Stimulated activated CD8-positive, alpha-beta memory T cell treated with anti-CD3 and anti-CD28 coated beads, Interleukin-7, amount 100 ng/mL, for 4 hours (primary cell): ENCODE measurements around the gene TUBB1.
"Not testable (repeated sequence)": the region's sequence is repeated elsewhere in the genome, so short reads cannot be mapped to it uniquely, and the experiment has no call there.

Experiments used
- DNase-seq, 2 donors: peaks; one replicate each; pipeline ENCODE4 v3.0.0-alpha.2; 2020; ENCODE audit warnings: low read depth in 2 of 2

TUBB1 gene

DNA sequence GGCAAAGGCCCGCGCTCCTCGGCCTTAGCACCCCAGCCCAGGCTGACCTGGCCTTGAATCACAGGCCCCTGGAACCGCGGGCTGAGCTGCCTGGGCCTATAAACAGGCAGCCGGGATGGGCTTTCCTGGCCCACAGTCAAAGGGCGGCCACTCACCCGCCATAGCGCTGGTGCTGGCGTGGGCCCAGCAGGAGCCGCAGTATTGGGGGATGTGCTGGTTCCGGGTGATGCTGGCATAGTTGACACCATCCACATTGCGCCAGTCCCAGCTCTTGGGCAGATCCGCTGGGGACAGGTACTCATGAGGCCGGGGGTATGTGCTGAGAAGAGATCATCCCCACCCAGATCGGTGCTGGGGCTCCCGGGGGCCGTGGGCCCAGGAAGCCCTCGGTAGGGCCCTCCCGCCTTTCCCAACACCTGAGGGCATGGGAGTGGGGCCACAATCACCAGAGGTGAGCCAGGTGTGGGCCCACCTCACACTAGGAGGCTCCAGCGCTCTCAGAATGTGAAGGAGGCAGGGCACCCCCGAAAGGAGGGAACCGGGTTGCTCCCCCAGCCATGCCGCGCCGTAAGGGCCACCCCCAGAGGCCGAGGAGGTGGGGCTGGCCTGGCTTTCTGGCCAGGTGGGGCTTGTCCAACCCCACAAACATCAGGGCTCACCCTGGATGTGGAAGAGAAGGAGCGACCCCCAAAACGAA lies 12.9 kb upstream of the TUBB1 start:
- no peak for DNase-seq

DNA sequence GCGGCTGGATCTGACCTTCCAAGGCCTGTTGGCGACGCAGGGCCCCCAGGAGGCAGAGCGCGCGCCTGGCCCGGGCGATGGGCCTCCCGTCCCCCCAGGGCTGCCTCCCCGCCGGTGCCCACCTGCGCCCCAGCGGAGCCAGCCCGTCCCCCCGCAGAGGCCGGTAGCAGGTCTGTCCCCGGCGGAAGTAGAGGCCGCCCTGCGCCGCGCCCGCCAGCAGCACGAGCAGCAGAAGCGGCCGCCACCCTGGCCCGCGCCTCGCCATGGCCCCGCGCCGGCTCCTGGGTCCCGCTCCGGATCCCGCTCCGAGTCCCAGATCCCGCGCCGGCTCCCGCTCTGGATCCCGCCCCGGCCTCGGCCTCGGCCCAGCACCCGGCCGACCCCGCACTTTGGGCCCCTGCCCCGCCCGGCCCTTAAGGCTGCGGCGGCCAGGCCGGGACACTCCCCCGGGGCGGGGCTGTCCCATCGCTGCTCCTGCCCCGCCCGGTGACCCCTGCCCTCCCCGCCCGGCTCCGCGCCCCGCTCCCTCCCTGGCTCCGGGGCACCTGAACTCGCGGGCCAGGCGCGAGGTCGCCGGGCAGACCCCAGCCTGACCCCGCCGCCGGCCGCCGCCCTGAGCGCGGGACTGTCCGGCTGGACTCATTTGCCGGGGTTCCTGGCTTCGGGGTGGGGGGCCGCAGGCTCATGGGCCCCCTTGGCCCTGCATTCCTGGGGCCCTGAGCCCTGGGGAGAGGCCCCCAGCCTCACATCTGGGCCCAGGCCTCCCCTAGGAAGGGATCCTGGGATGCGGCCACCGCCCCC lies 12.2 kb upstream of the TUBB1 start, which contains the start of gene CTSZ:
Gene CTSZ (minus strand): TSS at position 391 of the 801 bp plus-strand sequence. CDS start 126 bp downstream, at position 265.
- DNase-seq: no peak

DNA sequence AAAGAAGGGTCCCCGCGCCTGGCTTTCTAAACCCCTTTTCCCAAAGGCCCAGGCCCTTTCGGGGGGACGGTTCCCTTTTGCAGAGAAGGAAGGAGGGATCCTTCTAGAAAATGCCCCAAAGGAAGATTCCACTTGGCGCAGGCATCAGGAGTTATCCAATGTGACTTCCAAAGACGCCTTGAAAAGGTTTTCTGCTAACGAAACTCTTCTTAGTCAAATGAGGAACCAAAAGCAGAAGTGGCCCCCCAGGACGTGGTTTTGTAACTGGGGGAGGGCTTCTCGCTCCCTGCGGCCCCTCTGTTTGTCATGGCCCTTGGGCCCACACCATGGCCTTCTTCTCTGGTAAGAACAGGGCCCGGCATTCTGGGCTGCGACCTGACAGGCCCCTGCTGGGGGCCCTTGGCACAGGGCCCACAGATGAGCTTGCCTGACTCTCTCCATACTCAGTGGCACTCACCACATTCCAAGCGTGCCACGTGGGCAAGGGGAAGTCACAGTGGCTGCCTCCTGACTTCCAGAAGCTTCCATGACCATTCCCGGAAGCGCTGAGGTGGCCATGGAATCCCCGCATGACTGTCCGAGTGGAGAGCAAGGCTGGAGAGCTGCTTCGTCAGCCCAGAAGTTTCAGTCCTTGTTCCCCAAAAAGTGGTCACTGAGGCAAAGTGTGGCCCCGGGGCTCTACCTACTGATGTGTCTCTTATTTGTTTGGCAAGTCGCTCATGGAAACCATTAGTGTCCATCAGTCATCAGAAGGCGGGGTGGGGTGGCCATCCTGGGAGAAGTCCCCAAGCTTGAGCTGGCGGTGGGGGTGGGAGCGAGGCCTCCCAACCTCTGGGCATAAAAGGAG lies 11.3 kb upstream of the TUBB1 start:
- no peak for DNase-seq

DNA sequence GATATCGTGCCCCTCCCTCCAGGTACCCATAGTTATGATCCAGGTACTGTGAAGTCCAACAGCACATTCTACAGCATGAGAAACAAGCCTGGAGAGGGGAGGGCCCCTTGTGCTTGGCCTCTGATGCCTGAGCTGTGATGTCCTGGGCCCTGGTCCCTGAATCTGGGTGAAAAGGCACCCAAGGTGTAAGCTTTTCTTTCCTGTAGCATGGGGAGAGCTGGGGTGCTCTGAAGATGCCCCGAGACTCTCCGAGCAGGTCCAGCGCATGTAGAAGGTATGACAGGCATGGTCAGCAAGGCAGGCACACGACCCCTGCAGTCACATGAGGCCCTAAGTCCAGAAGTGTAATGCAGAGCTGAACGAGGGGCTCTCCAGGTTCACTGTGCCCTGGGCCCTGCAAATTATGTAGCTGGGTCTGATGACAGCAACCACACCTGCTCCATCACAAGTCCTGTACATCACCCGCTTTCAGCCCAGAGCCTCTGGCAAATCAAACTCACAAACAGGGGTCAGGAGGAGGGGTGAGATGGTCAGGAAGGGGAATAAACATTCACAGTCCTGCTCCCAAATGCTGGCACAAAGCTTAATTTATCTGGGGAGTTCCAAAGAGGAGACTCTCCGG lies 10.4 kb upstream of the TUBB1 start:
- no peak for DNase-seq

DNA sequence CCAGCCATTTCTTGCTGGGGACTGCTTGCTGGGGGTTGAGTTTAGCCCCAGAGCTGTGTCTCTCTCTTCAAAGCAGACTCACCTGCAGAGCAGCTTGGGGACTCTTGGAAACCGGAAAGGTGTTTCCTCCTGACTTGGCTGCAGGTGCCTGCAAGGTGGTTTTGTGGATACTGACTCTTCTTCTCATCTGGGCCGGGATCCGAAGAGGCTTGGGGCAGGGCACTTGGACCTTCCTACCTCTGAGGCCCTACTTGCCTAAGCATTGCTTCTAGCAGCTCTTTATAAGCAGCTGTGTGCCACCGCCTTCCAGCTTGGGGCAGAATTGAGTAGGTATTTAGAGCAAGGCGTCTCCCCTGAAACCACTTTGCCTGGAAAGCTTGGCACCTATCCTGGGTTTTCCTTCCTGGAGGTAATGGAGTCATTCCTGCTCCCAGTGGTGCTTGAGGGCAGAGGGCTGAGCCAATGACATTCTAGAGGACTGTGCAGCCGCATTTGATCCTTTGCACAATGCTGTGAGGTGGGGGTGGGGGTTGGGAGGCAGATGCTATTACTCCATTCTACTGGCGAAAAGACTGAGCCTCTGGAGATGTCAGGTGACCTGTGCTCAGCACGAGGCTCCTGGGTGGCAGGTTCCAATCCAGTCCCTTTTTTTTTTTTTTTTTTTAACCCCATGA lies 8.8 kb upstream of the TUBB1 start:
- DNase-seq: no peak

DNA sequence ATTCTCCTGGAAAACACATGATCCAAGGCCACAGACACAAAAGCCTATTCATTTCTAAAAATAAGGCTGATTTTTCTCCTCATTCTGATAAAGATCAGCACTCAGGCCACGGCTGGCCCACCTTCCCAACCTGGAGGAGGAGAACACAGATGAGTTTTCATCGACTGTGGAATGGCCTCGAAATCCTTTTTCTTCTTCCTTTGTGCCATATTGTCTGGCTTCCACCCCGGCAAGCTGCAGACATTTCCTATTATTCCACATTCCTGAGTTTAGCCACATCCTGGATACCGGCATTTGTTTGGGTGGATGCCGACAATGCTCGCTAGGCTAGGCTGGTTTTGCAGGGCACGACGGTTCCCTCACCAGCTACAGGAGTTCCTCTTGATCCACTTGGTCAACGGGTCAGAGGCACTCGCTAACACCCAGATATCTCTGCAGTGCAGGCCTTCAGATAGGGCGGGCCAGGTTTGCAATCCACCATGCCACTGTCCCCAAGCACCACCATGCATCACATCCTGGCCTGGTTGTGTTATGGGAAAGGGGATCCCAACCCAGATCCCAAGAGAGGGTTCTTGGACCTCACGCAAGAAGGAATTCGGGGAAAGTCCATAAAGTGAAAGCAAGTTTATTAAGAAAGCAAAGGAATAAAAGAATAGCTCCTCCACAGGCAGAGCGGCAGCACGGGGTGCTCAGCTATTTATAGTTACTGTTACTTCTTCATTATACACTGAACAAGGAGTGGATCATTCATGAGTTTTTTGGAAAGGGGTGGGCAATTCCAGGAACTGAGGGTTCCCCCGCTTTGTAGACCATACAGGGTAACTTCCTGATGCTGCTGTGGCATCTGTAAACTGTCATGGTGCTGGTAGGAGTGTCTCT lies 8.0 kb upstream of the TUBB1 start:
- peak in 1 of 2 donors; percentile 17 for DNase-seq

DNA sequence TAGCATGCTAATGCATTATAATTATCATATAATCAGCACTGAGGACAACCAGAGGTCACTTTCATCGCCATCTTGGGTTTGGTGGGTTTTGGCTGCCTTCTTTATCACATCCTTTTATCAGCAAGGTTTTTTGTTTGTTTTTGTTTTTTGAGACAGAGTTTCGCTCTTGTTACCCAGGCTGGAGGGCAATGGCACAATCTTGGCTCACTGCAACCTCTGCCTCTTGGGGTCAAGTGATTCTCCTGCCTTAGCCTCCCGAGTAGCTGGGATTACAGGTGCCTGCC lies 7.4 kb upstream of the TUBB1 start:
- not testable (repeated sequence) for DNase-seq

DNA sequence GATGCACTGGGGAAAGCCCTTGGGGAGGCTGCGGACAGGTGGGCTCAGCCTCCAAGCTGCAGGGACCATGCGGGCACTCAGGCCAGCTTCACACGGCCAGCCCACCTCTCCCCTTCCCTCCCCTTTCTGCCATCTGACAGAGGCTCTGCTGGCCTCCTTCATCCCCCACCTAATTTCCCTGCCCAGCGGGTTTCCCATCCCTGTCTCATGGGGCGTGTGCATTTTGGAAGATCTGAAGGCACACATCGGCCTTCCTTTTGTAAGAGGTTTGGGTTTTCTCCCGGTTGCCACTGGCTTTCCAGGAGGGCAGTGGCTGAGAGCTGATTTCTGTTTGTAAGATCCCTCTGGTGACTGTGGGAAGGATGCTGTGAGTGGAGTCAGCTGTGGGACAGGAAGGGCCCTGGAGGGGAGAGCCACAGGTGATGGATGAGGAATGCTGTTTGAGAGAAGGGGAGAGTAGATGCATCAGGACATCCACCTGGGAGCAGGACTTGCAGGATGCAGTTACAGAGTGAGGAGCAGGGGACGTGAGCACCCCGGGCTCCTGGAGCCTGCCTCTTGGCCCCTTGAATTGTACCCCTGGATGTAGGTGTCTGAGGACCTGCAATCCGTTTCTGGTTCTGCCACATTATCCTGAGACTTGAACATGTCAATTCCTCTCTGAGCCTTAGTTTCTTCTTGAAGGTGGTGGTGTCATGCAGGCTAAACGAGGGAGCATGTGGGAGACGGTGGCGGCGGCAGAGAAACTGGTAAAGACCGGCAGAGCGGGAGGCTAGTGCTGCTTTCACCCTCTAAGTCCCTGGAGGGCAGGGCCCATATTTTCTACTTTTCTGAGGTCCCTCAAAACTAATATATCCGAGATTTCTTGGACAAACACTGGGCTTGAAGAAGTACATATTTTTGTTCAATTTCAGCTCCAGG lies 5.9 kb upstream of the TUBB1 start:
- DNase-seq: no peak

DNA sequence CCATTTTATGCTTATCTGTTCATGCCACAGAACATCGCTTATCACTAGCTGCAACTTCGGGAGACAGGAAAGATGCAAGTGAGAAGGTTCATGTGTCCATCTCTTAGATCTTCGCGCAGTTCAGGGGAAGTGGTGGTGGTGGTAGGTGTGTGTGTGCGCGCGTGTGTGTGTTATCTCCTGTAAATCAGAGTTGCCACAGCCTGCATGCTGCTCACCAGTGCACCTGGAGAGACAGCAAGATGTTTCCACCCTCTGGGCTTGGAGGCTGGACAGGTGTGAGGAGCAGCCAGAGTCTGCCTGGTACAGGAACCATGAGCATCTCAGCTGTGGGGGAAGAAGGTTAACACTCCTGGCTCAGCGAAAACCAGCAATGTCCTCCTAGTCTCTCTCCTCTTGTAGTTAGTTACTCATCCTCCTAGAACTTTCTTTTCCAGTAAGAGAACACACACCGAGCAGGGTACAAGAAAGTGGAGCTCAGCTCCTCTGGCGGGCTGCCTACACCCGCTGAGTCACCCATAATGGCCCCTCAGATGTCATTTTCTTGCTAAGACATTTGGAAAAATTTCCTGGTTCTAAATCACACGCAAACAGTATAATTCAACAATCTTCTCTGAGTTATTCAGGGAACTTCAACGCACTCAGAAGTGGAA lies 5.1 kb upstream of the TUBB1 start:
- DNase-seq: no peak

DNA sequence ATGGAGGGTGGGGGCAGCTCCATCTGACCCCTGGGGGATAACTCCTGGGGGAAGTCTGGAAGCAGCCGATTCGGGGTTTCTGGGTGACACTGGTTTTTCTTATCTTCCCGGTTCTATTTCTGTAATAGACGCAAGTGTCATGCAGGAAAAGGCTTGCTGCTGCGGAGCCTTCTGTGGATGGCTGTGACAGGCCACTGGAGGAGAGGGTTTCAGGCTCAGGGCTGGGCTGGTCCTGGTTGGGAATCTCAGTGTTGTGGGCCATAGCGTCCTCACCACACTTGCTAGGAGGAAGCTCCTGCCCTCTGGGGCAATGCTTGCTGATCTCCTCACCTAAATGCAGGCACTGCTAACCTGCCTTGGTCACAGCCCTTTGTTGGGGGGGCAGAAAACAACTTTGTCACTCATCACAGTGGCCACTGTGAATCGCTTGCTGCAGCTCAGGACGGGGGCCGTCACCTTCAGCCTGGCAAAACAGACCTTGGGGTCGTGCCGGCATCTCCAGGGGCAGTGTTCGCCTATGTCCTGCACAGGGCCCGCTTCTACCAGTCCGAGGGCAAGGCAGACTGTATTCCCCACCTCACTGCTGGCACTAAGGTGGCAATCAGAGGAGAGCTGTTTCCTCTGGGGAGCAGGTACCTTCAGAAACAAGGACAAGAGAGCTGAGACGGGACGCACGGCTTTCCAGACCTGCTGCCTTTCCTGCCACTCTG lies 4.4 kb upstream of the TUBB1 start:
- DNase-seq: no peak

DNA sequence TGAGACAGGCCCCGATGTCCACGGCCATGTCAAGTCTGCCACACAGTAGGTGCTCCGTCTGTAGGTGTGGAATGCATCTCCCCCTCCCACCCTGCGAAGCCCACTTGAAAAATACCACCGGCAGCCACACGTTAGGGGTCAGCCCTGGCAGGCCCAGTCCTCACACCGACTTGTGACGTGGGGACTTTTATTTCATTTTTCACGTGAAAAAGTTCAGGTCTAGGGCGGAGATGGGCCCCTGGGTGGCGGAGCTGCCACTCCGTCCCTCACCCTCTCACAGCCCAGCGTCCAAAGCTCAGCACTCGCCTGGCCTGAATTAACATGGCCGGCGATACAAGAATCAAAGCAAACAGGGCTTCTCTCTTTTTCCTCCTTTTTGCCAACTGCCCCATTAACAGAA lies 3.8 kb upstream of the TUBB1 start:
- no peak for DNase-seq

DNA sequence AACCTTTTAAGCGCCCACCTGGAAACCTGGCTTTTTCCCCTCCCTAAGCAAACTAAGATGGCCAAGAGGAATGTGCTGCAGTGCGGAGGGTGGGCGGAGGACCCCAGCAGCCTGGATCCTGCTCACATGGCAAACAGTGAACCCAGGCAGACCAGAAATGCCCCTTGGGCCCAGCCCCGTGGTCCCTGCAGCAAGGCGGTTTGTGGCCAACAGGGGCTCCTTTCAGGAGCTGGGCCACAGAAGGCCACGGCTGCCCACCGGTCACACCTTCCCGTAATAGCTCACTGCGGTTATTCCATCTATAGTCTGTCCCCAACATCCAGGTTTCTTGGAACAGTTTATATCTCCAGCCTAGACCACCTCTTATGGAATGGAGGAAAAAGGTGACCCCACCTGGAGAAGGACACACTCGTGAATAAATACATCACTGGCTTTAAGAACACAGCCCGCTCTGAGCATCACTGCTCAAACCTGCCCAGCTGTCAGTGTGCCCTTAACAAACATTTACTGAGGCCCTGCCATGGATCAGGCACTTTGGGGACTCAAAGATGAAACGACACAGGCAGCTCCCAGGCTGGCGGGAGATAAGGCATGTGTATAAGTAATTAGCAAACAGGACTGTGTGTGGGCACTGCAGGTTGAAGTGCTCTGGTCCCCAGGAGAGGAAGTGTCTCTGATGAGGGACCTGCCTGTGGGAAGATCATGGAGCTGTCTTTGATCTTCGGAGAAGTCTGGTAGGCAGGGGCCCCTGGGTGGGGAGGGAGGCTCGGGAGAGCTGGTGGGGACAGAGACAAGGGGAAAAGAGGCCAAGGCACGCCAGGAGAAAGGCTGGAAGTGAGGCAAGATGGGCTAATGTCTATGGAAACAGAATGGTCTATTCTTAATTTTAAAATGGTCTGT lies 3.2 kb upstream of the TUBB1 start:
- no peak for DNase-seq

DNA sequence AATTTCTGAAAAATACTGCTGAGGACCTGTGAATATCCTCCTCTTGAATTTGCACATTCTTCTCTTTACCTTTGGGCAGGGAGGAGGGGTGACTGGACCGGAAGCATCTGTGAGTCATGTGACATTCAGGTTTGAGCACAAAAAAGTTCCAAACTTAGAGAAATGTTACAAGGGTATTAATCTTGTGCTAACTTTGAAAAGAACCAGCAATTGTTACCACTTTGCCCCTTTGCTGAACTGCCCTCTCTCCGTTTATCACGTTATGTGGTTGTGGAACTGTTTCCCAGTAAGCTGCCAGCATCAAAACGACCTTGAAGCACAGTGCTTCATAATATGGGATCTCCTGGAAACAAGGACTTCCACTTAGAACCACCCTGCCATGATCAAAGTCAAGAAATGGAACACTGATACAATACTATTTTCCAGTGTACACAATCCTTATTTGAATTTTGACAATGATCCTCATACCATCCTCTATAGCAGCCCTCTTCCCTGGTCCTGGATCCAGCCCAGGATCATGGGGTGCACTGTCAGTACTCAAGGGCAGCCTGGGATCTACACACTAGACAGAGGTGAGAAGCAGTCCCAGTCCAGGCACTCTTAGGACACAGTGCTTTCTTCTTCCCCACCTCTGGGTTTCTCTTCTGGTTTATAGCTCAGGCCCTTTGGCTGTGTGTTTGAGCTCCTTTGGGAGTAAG lies 2.3 kb upstream of the TUBB1 start:
- DNase-seq: no peak

DNA sequence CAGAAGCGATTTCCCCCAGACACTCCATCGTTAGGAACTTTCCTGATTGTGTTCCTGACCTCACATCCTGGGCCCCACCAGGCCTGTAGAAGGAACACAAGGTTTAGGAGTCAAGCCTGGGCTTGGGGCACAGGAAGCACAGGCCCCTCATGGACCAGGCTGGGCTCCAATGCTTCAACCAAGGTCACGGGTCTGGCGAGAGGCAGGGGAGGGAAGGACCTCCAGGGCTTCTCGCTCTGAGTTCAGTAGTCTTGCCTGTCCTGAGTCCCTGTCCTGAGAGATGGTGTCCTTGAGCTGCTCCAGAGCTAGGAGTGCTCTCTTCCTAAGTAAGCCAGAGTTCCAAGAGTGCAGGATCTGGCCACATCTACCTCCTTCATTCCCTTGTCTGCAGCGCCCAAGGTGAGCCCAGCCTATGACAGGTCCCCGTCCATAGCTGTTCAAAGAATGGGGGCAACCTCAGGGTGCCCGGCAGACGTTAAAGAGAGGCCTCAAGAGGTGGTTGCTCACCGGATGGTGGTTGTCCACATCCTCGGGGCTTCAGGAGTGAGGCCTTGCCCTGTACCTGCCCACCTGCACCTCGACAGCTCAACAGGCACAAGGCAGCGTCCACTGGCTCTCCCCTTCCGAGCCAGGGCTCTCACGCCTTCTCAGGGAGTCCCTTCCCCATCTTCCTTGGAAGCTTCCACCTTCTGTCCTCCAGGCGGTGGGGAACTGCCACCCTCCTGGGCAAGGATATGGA lies 1.6 kb upstream of the TUBB1 start:
- DNase-seq: no peak

DNA sequence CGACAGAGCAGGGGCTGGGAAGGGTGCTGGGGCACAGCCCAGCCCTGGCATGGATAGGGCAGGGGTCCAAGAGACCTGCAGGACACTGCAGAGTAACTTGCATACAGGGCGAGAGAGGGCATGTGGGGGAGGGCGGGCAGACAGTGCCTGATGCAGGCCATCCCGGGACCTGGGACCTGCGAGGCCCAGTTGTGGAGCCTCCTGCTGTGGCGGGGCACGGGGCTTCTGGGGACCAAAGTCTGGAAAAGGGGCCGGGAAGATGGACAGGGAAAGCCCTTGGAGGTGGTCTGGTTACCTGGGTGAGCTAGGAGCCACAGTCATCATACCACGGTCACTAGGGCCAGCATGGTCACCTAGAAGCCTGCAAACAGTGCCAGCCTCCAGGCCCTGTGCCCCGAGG lies 412 bp upstream of the TUBB1 start:
- DNase-seq: no peak
